Measurements from ENCODE around the gene ZDHHC13. TPM values are rescaled to one million over a fixed set of nuclear protein-coding genes. Genes with fewer than 3 reads are reported as not detected.

The ZDHHC13 gene
- polyA plus RNA-seq, 1 donor from 2014 or later = 8.2 TPM

- H3K4me3 Mint-ChIP-seq = no peak overlapping the region
- peaks cover 4% of the 10 kb centered on the region for H3K27me3 Mint-ChIP-seq
- no peak overlapping the region for H3K27ac Mint-ChIP-seq
- H3K36me3 Mint-ChIP-seq = no peaks in the 10 kb centered on the region
- H3K9me3 Mint-ChIP-seq = no peaks in the 10 kb centered on the region
- no peaks in the 10 kb centered on the region for H3K4me1 Mint-ChIP-seq
Observed at GRCh38 chr11:19220903-19221724, 104.1 kb downstream of the ZDHHC13 start.

GRCh38 chr11:19225123-19225522 lies 108.2 kb downstream of the ZDHHC13 start:
- H3K27me3 Mint-ChIP-seq = no peaks in the 10 kb centered on the region
- H3K4me1 Mint-ChIP-seq = no peaks in the 10 kb centered on the region
- no peaks in the 10 kb centered on the region for H3K36me3 Mint-ChIP-seq
- H3K4me3 Mint-ChIP-seq = no peak overlapping the region
- H3K27ac Mint-ChIP-seq = no peak overlapping the region
- H3K9me3 Mint-ChIP-seq = no peaks in the 10 kb centered on the region

- no peaks in the 10 kb centered on the region for H3K9me3 Mint-ChIP-seq
- no peaks in the 10 kb centered on the region for H3K4me1 Mint-ChIP-seq
- H3K27ac Mint-ChIP-seq = no peak overlapping the region
- H3K36me3 Mint-ChIP-seq = no peaks in the 10 kb centered on the region
- no peak overlapping the region for H3K4me3 Mint-ChIP-seq
- no peaks in the 10 kb centered on the region for H3K27me3 Mint-ChIP-seq
Observed at GRCh38 chr11:19225581-19225980, 108.6 kb downstream of the ZDHHC13 start.

Other genes with a start within 250 kb of the ZDHHC13 start
- gene MRGPRX1, start 177.8 kb upstream of the ZDHHC13 start, polyA plus RNA-seq = not detected
- not detected for gene MRGPRX2, start 56.5 kb upstream of the ZDHHC13 start, polyA plus RNA-seq
- gene CSRP3, start 84.8 kb downstream of the ZDHHC13 start, polyA plus RNA-seq = not detected
- gene E2F8, start 123.8 kb downstream of the ZDHHC13 start, polyA plus RNA-seq = not detected